ENCODE data around the gene CFAP206. TPM values are rescaled to one million over a fixed set of nuclear protein-coding genes. Genes with fewer than 3 reads are reported as not detected.

CFAP206 gene
- total RNA-seq, 1 experiment from 2014 or later, result 0.54 TPM

DNA sequence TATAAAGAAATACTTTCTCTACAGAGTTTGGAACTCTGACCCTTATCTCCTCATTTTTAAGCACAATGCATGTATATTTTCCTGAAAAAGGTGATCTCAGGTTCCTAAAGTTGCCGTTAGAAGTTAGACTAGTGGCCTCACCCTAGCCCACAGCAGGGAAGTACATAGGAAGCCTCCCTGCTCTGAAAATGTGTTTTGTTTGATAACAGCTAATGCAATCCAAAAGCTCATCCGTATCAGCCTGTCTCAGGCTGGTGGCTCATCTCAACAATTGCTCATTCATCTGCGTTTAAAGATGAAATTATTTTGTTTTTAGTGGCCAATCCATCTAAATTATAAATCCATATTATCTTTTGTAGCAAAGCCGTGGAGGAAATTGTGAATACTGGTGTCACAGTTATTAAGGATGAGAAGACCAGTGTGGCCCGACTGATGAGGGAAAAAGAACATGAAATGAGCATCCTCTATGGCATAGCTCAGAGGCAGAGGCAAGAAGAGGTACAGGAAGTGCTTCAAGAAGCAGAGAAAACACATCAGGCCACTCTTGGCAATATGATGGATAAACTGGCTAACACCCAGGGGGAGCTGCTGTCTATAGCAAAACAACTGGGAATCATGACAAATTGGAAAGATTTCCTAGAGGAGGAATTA, 43.0 kb upstream of the CFAP206 start:
- no peaks in the 10 kb centered on the region for H4K20me1 ChIP-seq (ENCODE audit: insufficient read depth)
- ChIA-PET POLR2A (no interaction called here), RAD21 (ENCODE audit: low non-redundant PET in 1 of 2, low total read pairs in 2 of 2, uncharacterized antibody in 2 of 2, unreplicated experiment in 2 of 2) (no interaction called here), CTCF (no interaction called here)
- no peaks in the 10 kb centered on the region for H3K4me1 ChIP-seq (ENCODE audit: control insufficient read depth in 1 of 2, insufficient read depth in 2 of 2, low read length in 2 of 2)
- no peak for TF ChIP-seq POLR2AphosphoS5 (IDR thresholded peaks at IDR 0.05; ENCODE audit: low read depth, low read length)
- TF ChIP-seq EZH2phosphoT487 (IDR thresholded peaks at IDR 0.05; ENCODE audit: borderline replicate concordance), result no peak
- TF ChIP-seq, protein P1, sequence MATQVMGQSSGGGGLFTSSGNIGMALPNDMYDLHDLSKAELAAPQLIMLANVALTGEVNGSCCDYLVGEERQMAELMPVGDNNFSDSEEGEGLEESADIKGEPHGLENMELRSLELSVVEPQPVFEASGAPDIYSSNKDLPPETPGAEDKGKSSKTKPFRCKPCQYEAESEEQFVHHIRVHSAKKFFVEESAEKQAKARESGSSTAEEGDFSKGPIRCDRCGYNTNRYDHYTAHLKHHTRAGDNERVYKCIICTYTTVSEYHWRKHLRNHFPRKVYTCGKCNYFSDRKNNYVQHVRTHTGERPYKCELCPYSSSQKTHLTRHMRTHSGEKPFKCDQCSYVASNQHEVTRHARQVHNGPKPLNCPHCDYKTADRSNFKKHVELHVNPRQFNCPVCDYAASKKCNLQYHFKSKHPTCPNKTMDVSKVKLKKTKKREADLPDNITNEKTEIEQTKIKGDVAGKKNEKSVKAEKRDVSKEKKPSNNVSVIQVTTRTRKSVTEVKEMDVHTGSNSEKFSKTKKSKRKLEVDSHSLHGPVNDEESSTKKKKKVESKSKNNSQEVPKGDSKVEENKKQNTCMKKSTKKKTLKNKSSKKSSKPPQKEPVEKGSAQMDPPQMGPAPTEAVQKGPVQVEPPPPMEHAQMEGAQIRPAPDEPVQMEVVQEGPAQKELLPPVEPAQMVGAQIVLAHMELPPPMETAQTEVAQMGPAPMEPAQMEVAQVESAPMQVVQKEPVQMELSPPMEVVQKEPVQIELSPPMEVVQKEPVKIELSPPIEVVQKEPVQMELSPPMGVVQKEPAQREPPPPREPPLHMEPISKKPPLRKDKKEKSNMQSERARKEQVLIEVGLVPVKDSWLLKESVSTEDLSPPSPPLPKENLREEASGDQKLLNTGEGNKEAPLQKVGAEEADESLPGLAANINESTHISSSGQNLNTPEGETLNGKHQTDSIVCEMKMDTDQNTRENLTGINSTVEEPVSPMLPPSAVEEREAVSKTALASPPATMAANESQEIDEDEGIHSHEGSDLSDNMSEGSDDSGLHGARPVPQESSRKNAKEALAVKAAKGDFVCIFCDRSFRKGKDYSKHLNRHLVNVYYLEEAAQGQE (IDR thresholded peaks at IDR 0.05; ENCODE audit: low read depth), result no peak
- no peak for TF ChIP-seq YY1 (IDR thresholded peaks at IDR 0.05; ENCODE audit: extremely low read depth, insufficient replicate concordance, low read depth, low read length)
- no peak overlapping the region for H3K9ac ChIP-seq (ENCODE audit: low read length)
- no peaks in the 10 kb centered on the region for H3K79me2 ChIP-seq (ENCODE audit: insufficient read depth, low read length)
- DNase-seq (ENCODE audit: low read depth, low spot score), result no peak
- intact Hi-C loops (cut with micrococcal nuclease), result no loop called here
- H3K4me2 ChIP-seq (ENCODE audit: low read length), result no peak overlapping the region
- no peaks in the 10 kb centered on the region for H3K27me3 ChIP-seq (ENCODE audit: insufficient read depth, low read length)
- ATAC-seq, result no peak
- H3K9me3 ChIP-seq (ENCODE audit: control insufficient read depth in 1 of 2, insufficient read depth in 1 of 2, low read depth in 1 of 2, low read length in 2 of 2), result no peaks in the 10 kb centered on the region
- H3K9me2 ChIP-seq (ENCODE audit: insufficient read depth), result no peaks in the 10 kb centered on the region
- no peak overlapping the region for H3K4me3 ChIP-seq (replicated peaks in 1 of 2; ENCODE audit: low read depth in 1 of 2, low read length in 2 of 2)
- H3K36me3 ChIP-seq (ENCODE audit: control insufficient read depth in 1 of 2, insufficient read depth in 2 of 2, low read length in 2 of 2), result no peaks in the 10 kb centered on the region
- no peak overlapping the region for H2AFZ ChIP-seq (ENCODE audit: low read depth, low read length, poor library complexity, severe bottlenecking)
- no peak overlapping the region for H3K27ac ChIP-seq (ENCODE audit: low read depth, low read length)
- BruUV-seq (replicated peaks), result no TSS peak

Measured in HCT116 (cell line).